ENCODE results near the gene PPP1R9A. TPM values are rescaled to one million over a fixed set of nuclear protein-coding genes. Genes with fewer than 3 reads are reported as not detected.
A peak's percentile ranks its signal among the peaks of the same experiment; 100 is the strongest.

Gene PPP1R9A
- total RNA-seq, 1 donor = 0.45 TPM

GRCh38 chr7:95238252-95238943 is 331.0 kb downstream of the PPP1R9A start:
- DNase-seq (ENCODE audit: low read depth) = no peak

GRCh38 chr7:95240921-95241320 is 333.5 kb downstream of the PPP1R9A start:
- TF ChIP-seq CTCF (IDR thresholded peaks at IDR 0.05; ENCODE audit: insufficient read depth, low read length) = no peak
- DNase-seq (ENCODE audit: low read depth) = no peak

More at GRCh38 chr7:95238252-95238943, 331.0 kb downstream of the PPP1R9A start:
- TF ChIP-seq CTCF (IDR thresholded peaks at IDR 0.05; ENCODE audit: insufficient read depth, low read length) = no peak
- no peak overlapping the region for H3K4me3 ChIP-seq (ENCODE audit: low read depth, low read length)

DNA sequence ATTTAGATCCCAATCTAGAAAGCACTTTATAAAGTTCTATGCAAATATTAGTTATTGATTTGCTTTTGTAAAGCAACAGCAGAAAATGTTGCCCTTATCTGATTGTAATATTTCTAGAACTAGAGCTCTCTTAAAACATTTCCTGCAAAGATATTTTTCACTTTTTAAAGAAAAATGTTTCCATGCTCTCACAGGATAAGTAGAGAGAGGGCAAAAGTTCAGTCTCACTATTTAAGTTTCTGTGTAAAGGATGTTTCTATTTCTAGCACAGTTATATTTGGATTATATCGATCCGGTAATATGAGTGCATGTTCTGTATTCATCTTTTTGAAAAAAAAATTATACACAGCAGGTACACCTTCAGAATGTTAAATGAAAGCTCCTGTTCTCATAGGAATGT is 334.9 kb downstream of the PPP1R9A start:
- no peak overlapping the region for H3K4me3 ChIP-seq (ENCODE audit: low read depth, low read length)
- no peak for DNase-seq (ENCODE audit: low read depth)
- TF ChIP-seq CTCF (IDR thresholded peaks at IDR 0.05; ENCODE audit: insufficient read depth, low read length) = no peak

More at GRCh38 chr7:95240921-95241320, 333.5 kb downstream of the PPP1R9A start:
- no peak overlapping the region for H3K4me3 ChIP-seq (ENCODE audit: low read depth, low read length)

DNA sequence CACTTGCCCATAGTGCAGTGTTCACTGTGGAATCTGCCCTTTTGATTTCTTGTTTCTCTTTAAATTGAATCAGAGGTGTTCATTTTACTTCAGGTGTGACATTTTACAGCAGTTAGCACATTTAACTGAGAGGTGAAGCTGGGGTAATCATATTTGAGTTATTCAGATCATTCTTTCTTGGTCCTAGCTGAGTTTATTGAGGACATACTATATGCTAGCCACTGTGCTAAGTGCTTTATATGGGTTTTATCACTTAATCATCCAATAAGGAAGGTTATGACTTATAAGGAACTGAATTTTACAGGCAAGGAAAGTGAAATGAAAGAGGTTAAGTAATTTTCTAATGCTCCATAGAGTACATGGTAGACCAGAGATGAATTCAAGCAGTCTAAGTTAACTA is 337.2 kb downstream of the PPP1R9A start:
- no peak for DNase-seq (ENCODE audit: low read depth)
- no peak for TF ChIP-seq CTCF (IDR thresholded peaks at IDR 0.05; ENCODE audit: insufficient read depth, low read length)

GRCh38 chr7:95245828-95246500 is 338.6 kb downstream of the PPP1R9A start:
- no peak for TF ChIP-seq CTCF (IDR thresholded peaks at IDR 0.05; ENCODE audit: insufficient read depth, low read length)
- DNase-seq (ENCODE audit: low read depth) = no peak
- no peak overlapping the region for H3K4me3 ChIP-seq (ENCODE audit: low read depth, low read length)

More for the DNA sequence above, 337.2 kb downstream of the PPP1R9A start:
- H3K4me3 ChIP-seq (ENCODE audit: low read depth, low read length) = no peak overlapping the region

GRCh38 chr7:95246831-95247370 is 339.5 kb downstream of the PPP1R9A start:
- TF ChIP-seq CTCF (IDR thresholded peaks at IDR 0.05; ENCODE audit: insufficient read depth, low read length) = peak; percentile 65
- H3K4me3 ChIP-seq (ENCODE audit: low read depth, low read length) = no peak overlapping the region
- DNase-seq (ENCODE audit: low read depth) = peak; percentile 83

All from fibroblast of the aortic adventitia (primary cell).